ENCODE data around the gene DMD.

DMD gene

DNA sequence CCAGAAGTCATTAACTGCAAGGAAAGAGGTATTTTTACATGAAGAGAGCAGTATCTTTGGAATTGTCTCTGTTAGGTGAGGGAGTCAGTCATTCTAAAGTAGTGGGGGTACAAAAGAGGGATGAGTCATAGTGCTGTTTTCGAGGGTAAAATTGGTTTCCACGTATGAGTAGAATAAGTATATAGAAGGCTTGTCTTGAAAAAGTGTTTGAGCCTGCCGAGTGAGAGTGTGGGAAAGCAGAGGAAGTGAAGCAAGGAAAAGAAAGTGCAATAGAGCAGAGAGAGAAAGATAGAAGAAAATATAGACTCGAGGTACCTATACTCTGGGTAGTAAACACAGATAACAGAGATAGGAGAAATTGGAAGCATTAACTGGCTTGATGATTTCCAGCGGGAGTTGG lies 696.4 kb downstream of the DMD start:
- TF ChIP-seq TAF1 (IDR thresholded peaks at IDR 0.05; ENCODE audit: borderline replicate concordance, insufficient read depth, low read length) (no peak), SIN3A (IDR thresholded peaks at IDR 0.05; ENCODE audit: borderline replicate concordance, insufficient read depth, low read length) (no peak), FOXP2 (optimal IDR thresholded peaks at IDR 0.05; ENCODE audit: borderline replicate concordance, extremely low read depth, extremely low read length, insufficient read depth) (no peak), POLR2AphosphoS5 (IDR thresholded peaks at IDR 0.05; ENCODE audit: low read depth, low read length) (no peak)
- TF ChIP-seq, protein P1, sequence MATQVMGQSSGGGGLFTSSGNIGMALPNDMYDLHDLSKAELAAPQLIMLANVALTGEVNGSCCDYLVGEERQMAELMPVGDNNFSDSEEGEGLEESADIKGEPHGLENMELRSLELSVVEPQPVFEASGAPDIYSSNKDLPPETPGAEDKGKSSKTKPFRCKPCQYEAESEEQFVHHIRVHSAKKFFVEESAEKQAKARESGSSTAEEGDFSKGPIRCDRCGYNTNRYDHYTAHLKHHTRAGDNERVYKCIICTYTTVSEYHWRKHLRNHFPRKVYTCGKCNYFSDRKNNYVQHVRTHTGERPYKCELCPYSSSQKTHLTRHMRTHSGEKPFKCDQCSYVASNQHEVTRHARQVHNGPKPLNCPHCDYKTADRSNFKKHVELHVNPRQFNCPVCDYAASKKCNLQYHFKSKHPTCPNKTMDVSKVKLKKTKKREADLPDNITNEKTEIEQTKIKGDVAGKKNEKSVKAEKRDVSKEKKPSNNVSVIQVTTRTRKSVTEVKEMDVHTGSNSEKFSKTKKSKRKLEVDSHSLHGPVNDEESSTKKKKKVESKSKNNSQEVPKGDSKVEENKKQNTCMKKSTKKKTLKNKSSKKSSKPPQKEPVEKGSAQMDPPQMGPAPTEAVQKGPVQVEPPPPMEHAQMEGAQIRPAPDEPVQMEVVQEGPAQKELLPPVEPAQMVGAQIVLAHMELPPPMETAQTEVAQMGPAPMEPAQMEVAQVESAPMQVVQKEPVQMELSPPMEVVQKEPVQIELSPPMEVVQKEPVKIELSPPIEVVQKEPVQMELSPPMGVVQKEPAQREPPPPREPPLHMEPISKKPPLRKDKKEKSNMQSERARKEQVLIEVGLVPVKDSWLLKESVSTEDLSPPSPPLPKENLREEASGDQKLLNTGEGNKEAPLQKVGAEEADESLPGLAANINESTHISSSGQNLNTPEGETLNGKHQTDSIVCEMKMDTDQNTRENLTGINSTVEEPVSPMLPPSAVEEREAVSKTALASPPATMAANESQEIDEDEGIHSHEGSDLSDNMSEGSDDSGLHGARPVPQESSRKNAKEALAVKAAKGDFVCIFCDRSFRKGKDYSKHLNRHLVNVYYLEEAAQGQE (IDR thresholded peaks at IDR 0.05; ENCODE audit: insufficient read depth in 1 of 2, low read depth in 2 of 2, low read length in 2 of 2), result no peak

DNA sequence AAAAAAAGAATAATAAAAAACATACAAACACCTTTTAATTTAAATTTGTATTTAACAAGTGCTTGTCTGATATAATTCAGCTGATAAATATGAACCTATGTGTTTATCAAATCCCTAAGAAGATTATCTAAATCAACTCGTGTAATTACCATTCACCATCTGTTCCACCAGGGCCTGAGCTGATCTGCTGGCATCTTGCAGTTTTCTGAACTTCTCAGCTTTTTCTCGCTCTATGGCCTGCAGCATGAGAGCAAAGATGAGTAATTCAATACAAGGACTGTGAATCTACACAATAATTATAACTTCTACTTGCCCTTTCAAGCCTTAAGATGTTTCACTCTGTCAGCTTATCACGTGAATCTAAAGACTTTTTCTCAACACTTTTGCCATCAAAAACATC lies 709.7 kb downstream of the DMD start:
- TF ChIP-seq FOXP2 (optimal IDR thresholded peaks at IDR 0.05; ENCODE audit: borderline replicate concordance, extremely low read depth, extremely low read length, insufficient read depth), result no peak
- TF ChIP-seq, protein P1 (IDR thresholded peaks at IDR 0.05; ENCODE audit: insufficient read depth in 1 of 2, low read depth in 2 of 2, low read length in 2 of 2), result no peak
- TF ChIP-seq SIN3A (IDR thresholded peaks at IDR 0.05; ENCODE audit: borderline replicate concordance, insufficient read depth, low read length), result no peak

DNA sequence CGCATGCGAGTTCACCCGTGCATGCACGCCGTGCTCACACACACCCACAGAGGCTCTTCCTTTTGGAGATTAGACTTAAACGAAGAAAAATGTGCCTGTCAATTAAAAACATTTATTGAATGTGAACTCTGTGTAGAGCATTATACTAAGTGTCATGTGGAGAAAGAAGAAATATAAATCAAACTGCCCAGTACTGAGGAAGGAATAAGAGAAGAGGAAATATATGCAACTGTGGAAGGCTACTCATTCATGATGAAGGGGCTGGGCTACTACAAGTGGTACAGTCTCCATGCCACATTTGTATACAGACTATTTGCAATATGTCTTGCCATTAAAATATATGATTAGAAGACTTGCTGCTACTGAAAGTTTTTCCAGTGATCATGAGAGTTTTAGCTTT lies 714.7 kb downstream of the DMD start:
- TF ChIP-seq, protein P1 (IDR thresholded peaks at IDR 0.05; ENCODE audit: insufficient read depth in 1 of 2, low read depth in 2 of 2, low read length in 2 of 2), result no peak
- TF ChIP-seq FOXP2 (optimal IDR thresholded peaks at IDR 0.05; ENCODE audit: borderline replicate concordance, extremely low read depth, extremely low read length, insufficient read depth), result no peak
- TF ChIP-seq TAF1 (IDR thresholded peaks at IDR 0.05; ENCODE audit: borderline replicate concordance, insufficient read depth, low read length), result no peak
- no peak for TF ChIP-seq POLR2AphosphoS5 (IDR thresholded peaks at IDR 0.05; ENCODE audit: low read depth, low read length)
- no peak for TF ChIP-seq SIN3A (IDR thresholded peaks at IDR 0.05; ENCODE audit: borderline replicate concordance, insufficient read depth, low read length)

DNA sequence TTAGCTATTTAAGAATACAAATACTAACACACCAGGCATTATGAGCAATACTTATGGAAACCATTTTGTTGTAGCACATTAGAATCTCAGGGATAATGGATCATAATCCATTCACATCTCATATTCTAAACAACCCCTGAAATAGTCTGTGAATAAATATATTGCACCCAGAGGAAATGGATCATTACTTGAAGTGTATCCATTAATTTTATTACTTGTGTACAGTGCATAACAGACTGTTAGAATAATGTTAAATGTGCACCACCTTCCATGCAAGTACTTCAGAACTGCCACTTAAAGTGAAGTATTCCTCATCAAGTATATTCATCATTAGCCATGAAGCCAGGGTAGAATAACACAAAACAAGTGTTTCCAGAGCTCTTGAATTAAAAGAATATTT lies 715.5 kb downstream of the DMD start:
- no peak for TF ChIP-seq FOXP2 (optimal IDR thresholded peaks at IDR 0.05; ENCODE audit: borderline replicate concordance, extremely low read depth, extremely low read length, insufficient read depth)
- no peak for TF ChIP-seq SIN3A (IDR thresholded peaks at IDR 0.05; ENCODE audit: borderline replicate concordance, insufficient read depth, low read length)
- TF ChIP-seq TAF1 (IDR thresholded peaks at IDR 0.05; ENCODE audit: borderline replicate concordance, insufficient read depth, low read length), result no peak
- TF ChIP-seq POLR2AphosphoS5 (IDR thresholded peaks at IDR 0.05; ENCODE audit: low read depth, low read length), result no peak
- TF ChIP-seq, protein P1 (IDR thresholded peaks at IDR 0.05; ENCODE audit: insufficient read depth in 1 of 2, low read depth in 2 of 2, low read length in 2 of 2), result no peak

DNA sequence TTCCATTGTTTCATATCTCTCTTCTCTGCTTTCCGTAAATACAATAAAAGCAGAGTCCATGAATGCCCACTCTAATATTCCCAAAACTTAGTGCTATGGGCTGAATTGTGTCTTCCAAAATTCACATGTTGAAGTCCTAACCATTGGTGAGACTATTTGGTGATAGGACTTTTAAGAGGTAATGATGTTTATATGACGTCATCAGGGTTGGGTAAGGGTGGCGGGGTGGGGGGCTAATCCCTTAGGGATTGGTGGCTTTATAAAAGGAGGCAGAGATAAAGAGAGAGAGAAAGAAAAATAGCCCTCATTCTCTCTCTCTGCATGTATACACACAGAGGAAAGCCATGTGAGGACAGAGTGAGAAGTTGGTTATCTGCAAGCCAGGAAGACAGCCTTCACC lies 722.2 kb downstream of the DMD start:
- TF ChIP-seq FOXP2 (optimal IDR thresholded peaks at IDR 0.05; ENCODE audit: borderline replicate concordance, extremely low read depth, extremely low read length, insufficient read depth), result no peak
- no peak for TF ChIP-seq TAF1 (IDR thresholded peaks at IDR 0.05; ENCODE audit: borderline replicate concordance, insufficient read depth, low read length)
- TF ChIP-seq, protein P1 (IDR thresholded peaks at IDR 0.05; ENCODE audit: insufficient read depth in 1 of 2, low read depth in 2 of 2, low read length in 2 of 2), result no peak
- TF ChIP-seq POLR2AphosphoS5 (IDR thresholded peaks at IDR 0.05; ENCODE audit: low read depth, low read length), result no peak
- TF ChIP-seq SIN3A (IDR thresholded peaks at IDR 0.05; ENCODE audit: borderline replicate concordance, insufficient read depth, low read length), result no peak
